Omental fat pad (tissue), 4 donors: ENCODE measurements around the gene MAD2L1. TPM values are rescaled to one million over a fixed set of nuclear protein-coding genes. Genes with fewer than 3 reads are reported as not detected.

Experiments
- ATAC-seq: fragments of 150-250 bp; one replicate; pipeline ENCODE4 v1.9.1; 2016; ENCODE audit warnings: mild to moderate bottlenecking, moderate library complexity; ENCODE audit not compliant: low FRiP score
- DNase-seq: peaks from one replicate; pipeline ENCODE4 v3.0.0-alpha.2; 2019; ENCODE audit warnings: low spot score
- CTCF ChIP-seq, 3 donors: fragments of 450-650 bp; IDR thresholded peaks; one replicate each; pipeline ENCODE4 v1.5.1; 2016 to 2017; ENCODE audit warnings: antibody characterized with exemption in 3 of 3, mild to moderate bottlenecking in 3 of 3, moderate library complexity in 2 of 3
- total RNA-seq, 4 donors: library from RNA; depleted of rRNA; stranded (reverse); fragments of >200 nt; gene quantifications; one replicate each; pipeline ENCODE4 v1.1.0, GENCODE V29; 2016

MAD2L1 gene
- total RNA-seq, 4 donors from 2014 or later: 0.31 to 2.0 (median 1.2) TPM

- ATAC-seq (no peak), DNase-seq (no peak)
- TF ChIP-seq CTCF (IDR thresholded peaks at IDR 0.05): no peak
Measured at GRCh38 chr4:120051253-120051652, 15.4 kb downstream of the MAD2L1 start.

GRCh38 chr4:120049732-120050494, 16.7 kb downstream of the MAD2L1 start:
- peak in 1 of 3 donors; percentile 22 for TF ChIP-seq CTCF (IDR thresholded peaks at IDR 0.05)
- ATAC-seq (peak; percentile 86), DNase-seq (peak; percentile 65)

GRCh38 chr4:120043828-120044227, 22.8 kb downstream of the MAD2L1 start:
- DNase-seq (no peak), ATAC-seq (no peak)
- no peak for TF ChIP-seq CTCF (IDR thresholded peaks at IDR 0.05)

- no peak for DNase-seq
- no peak for ATAC-seq
Measured at GRCh38 chr4:120037411-120037810, 29.2 kb downstream of the MAD2L1 start.

GRCh38 chr4:120034913-120035312, 31.7 kb downstream of the MAD2L1 start:
- DNase-seq: no peak
- TF ChIP-seq CTCF (IDR thresholded peaks at IDR 0.05): no peak
- ATAC-seq: no peak

More at GRCh38 chr4:120037411-120037810, 29.2 kb downstream of the MAD2L1 start:
- no peak for TF ChIP-seq CTCF (IDR thresholded peaks at IDR 0.05)

- no peak for TF ChIP-seq CTCF (IDR thresholded peaks at IDR 0.05)
- ATAC-seq (no peak), DNase-seq (no peak)
Measured at GRCh38 chr4:120026853-120027252, 39.8 kb downstream of the MAD2L1 start.

GRCh38 chr4:120025516-120025915, 41.1 kb downstream of the MAD2L1 start:
- no peak for DNase-seq
- no peak for TF ChIP-seq CTCF (IDR thresholded peaks at IDR 0.05)
- ATAC-seq: no peak
